T follicular helper cell (primary cell): ENCODE data around the gene YWHAH.
"Not testable (repeated sequence)": the region's sequence is repeated elsewhere in the genome, so short reads cannot be mapped to it uniquely, and the experiment has no call there.

ENCODE experiments used
- DNase-seq: peaks from one replicate; pipeline ENCODE4 v3.0.0-alpha.2; 2020; ENCODE audit warnings: low read depth

Gene YWHAH

DNA sequence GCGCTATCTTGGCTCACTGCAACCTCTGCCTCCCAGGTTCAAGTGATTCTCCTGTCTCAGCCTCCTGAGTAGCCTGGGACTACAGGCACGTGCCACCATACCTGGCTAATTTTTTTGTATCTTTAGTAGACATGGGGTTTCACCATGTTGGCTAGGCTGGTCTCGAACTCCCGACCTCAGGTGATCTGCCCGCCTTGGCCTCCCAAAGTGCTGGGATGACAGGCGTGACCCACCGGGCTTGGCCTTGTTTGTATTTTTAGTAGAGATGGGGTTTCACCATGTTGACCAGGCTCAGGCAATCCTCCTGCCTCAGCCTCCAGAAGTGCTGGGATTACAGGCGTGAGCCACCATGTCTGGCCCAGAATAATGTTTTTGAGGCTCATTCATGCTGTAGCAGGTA is 37.6 kb downstream of the YWHAH start:
- DNase-seq = not testable (repeated sequence)

GRCh38 chr22:31983911-31984656 is 39.7 kb downstream of the YWHAH start:
- no peak for DNase-seq

GRCh38 chr22:31987218-31987617 is 42.9 kb downstream of the YWHAH start:
- DNase-seq = no peak

- DNase-seq = no peak
These were observed 46.9 kb downstream of the YWHAH start for GRCh38 chr22:31991102-31991839.

DNA sequence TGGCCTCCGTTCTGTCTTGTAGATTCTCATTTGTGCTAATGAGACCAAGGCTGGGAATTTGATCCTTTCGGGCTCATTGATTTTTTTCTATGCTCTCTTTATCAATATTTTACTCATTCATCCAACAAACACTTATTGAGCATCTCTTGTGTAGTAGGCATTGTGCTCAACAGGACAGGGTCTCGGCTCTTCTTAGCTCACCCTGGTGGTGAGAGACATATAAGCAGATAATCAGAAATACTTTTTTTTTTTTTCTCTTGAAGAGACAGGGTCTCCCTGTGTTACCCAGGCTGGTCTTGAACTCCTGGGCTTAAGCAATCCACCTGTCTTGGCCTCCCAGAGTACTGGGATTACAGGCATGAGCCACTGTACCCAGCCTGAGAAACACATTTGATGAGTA is 50.7 kb downstream of the YWHAH start:
- DNase-seq = no peak

DNA sequence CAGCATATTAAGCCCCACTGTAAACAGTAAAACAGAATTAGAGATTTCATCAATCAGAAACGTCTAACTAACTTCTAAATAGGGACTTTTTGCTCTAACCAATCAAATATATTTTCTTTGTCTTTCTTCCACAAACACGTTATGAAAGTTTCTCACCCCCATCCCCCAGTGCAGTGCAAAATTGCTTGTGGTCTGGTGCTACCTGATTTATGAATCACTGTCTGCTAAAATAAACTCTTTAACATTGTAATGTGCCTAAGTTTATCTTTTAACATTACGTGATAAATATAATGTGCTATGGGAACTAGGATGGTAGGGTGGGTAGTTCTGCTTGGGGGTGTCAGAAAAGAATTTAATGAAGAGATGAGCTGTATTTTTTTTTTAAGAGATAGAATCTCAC is 51.5 kb downstream of the YWHAH start:
- DNase-seq = no peak

DNA sequence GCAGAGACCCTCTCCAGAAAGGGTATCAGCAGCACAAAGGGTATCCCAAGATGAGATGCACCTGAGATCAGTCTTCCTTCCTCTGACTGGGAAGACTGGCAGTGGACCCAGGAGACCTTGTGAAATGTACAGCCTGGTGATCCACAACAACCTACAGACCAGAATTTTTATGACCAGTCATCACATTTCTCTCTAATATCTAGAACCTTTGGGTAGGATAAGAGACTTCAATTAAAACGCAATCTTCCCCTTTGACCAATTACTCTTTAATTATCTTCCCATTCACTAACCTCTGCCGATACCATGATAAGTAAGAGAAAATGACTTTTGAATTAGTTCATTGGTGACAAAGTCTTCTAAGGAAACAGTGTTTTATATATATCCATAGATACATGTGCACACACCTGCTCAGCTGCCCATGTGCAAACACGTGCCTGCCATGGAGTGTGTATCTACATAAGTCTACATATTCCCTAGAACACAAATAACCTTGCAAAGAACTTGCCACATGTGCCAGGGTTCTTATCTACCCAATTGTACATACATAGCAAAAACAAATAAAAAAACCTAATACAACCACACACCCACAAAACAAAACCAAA is 54.5 kb downstream of the YWHAH start:
- no peak for DNase-seq

DNA sequence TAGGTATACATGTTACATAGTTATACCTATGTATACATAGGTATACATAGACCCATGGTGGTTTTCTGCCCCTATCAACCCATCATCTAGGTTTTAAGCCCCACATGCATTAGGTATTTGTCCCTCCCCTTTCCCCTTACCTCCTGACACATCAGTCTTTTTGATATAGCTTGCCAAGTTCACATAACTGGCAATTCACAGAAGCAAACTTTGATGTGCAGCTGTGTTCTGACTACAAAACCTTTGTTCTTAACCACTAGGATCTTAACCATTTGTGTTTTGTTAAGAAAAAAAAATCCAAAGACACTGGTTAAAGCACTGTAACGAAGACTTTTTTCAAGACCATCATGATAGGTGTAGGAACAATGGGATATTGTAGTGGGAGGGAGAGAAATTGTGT is 55.8 kb downstream of the YWHAH start:
- no peak for DNase-seq

- no peak for DNase-seq
These were observed 61.1 kb downstream of the YWHAH start for GRCh38 chr22:32005453-32005852.
